WTC11 (cell line): ENCODE results near the gene MSL1.

ENCODE experiments used
- ATF1 ChIP-seq: sonication (generic); formaldehyde crosslinking; IDR thresholded peaks from 2 replicates; pipeline ENCODE4 v1.8.1; 2023; ENCODE audit warnings: mild to moderate bottlenecking, moderate library complexity, missing genetic modification reagents
- CTCF ChIP-seq: fragments of 200-600 bp; IDR thresholded peaks from 2 replicates; pipeline ENCODE4 v1.8.0; 2022; ENCODE audit warnings: antibody characterized with exemption
- FOXJ3 ChIP-seq: sonication (generic); formaldehyde crosslinking; IDR thresholded peaks from 2 replicates; pipeline ENCODE4 v1.9.0; 2021; ENCODE audit warnings: missing genetic modification reagents, mild to moderate bottlenecking, borderline replicate concordance
- FOXP1 ChIP-seq: sonication (generic); formaldehyde crosslinking; IDR thresholded peaks from 2 replicates; pipeline ENCODE4 v1.8.0; 2022; ENCODE audit warnings: missing genetic modification reagents, mild to moderate bottlenecking, moderate library complexity, borderline replicate concordance
- JUN ChIP-seq: sonication (generic); formaldehyde crosslinking; IDR thresholded peaks from 2 replicates; pipeline ENCODE4 v1.8.0; 2023; ENCODE audit warnings: mild to moderate bottlenecking, missing genetic modification reagents
- KAT7 ChIP-seq: sonication (generic); formaldehyde crosslinking; IDR thresholded peaks from 2 replicates; pipeline ENCODE4 v1.8.1; 2023; ENCODE audit warnings: missing genetic modification reagents, mild to moderate bottlenecking, borderline replicate concordance
- MAX ChIP-seq: sonication (generic); formaldehyde crosslinking; IDR thresholded peaks from 2 replicates; pipeline ENCODE4 v1.8.0; 2022; ENCODE audit warnings: mild to moderate bottlenecking, missing genetic modification reagents
- RELA ChIP-seq: sonication (generic); formaldehyde crosslinking; IDR thresholded peaks from 2 replicates; pipeline ENCODE4 v1.8.1; 2022; ENCODE audit warnings: missing genetic modification reagents, mild to moderate bottlenecking, borderline replicate concordance
- RORB ChIP-seq: fragments of 250-450 bp; sonication (Bioruptor Pico); IDR thresholded peaks from 2 replicates; pipeline ENCODE4 v1.9.0; 2021; ENCODE audit warnings: mild to moderate bottlenecking
- SMAD4 ChIP-seq: sonication (generic); formaldehyde crosslinking; IDR thresholded peaks from 2 replicates; pipeline ENCODE4 v1.8.0; 2022; ENCODE audit warnings: mild to moderate bottlenecking, missing genetic modification reagents
- TEAD1 ChIP-seq: sonication (generic); formaldehyde crosslinking; IDR thresholded peaks from 2 replicates; pipeline ENCODE4 v1.8.0; 2022; ENCODE audit warnings: mild to moderate bottlenecking, missing genetic modification reagents
- TF ChIP-seq, protein P1 (sequence below): sonication (generic); formaldehyde crosslinking; IDR thresholded peaks from 2 replicates; pipeline ENCODE4 v1.8.1; 2023; ENCODE audit warnings: mild to moderate bottlenecking, missing genetic modification reagents, borderline replicate concordance

DNA sequence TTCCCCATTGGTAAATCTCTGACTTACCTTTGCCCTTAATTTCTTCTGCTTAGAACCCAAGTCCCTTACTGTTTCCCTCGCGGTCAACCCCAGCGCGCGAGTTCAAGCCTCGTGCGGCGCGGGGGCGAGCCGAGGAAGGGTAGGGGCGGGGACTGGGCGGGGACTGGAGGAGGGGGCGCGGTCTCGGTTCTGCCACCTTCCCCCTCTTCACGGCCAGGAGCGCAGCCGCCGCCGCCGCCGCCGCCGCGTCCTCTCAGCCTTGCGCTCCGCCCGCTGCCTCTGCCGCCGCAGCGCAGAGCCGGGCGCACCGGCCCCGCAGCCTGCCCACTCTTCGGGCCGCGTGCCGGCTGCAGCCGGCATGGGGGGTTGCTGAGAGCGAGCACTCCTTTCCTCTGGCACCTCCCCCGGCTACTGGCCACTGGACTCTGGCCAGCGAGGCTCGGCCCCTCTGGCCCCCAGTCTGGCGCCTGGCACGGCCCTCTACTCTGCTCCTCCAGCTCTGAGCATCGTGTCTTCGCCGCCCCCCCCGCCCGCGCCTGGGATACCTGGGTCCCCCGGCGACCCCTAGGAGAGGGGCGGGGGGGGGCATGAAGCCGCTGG, 55.6 kb downstream of the MSL1 start, which contains the start of gene RAPGEFL1:
- TF ChIP-seq CTCF (no peak), SMAD4 (CRISPR knock-in tag) (no peak), ATF1 (CRISPR knock-in tag) (no peak), KAT7 (CRISPR knock-in tag) (no peak), MAX (CRISPR knock-in tag) (peak; percentile 85), JUN (no peak), FOXP1 (no peak), TEAD1 (CRISPR knock-in tag) (no peak), RELA (CRISPR knock-in tag) (no peak), RORB (no peak), FOXJ3 (CRISPR knock-in tag) (no peak)
- TF ChIP-seq, protein P1, sequence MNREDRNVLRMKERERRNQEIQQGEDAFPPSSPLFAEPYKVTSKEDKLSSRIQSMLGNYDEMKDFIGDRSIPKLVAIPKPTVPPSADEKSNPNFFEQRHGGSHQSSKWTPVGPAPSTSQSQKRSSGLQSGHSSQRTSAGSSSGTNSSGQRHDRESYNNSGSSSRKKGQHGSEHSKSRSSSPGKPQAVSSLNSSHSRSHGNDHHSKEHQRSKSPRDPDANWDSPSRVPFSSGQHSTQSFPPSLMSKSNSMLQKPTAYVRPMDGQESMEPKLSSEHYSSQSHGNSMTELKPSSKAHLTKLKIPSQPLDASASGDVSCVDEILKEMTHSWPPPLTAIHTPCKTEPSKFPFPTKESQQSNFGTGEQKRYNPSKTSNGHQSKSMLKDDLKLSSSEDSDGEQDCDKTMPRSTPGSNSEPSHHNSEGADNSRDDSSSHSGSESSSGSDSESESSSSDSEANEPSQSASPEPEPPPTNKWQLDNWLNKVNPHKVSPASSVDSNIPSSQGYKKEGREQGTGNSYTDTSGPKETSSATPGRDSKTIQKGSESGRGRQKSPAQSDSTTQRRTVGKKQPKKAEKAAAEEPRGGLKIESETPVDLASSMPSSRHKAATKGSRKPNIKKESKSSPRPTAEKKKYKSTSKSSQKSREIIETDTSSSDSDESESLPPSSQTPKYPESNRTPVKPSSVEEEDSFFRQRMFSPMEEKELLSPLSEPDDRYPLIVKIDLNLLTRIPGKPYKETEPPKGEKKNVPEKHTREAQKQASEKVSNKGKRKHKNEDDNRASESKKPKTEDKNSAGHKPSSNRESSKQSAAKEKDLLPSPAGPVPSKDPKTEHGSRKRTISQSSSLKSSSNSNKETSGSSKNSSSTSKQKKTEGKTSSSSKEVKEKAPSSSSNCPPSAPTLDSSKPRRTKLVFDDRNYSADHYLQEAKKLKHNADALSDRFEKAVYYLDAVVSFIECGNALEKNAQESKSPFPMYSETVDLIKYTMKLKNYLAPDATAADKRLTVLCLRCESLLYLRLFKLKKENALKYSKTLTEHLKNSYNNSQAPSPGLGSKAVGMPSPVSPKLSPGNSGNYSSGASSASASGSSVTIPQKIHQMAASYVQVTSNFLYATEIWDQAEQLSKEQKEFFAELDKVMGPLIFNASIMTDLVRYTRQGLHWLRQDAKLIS (CRISPR knock-in tag), result no peak; the same call in 1 of the 2 replicates
